Brain microvascular endothelial cell (primary cell): ENCODE measurements around the gene IL1RL2.

ENCODE experiments used
- DNase-seq: peaks from one replicate; pipeline ENCODE4 v3.0.0-alpha.2; 2020
- H3K27ac ChIP-seq: fragments of 250-450 bp; sonication (Bioruptor Pico); 2 replicates; pipeline ENCODE4 v1.5.1; 2020; ENCODE audit warnings: mild to moderate bottlenecking, moderate library complexity
- H3K27me3 ChIP-seq: fragments of 250-450 bp; sonication (Bioruptor Pico); replicated peaks from 2 replicates; pipeline ENCODE4 v1.5.1; 2020; ENCODE audit warnings: mild to moderate bottlenecking
- H3K36me3 ChIP-seq: fragments of 250-450 bp; sonication (Bioruptor Pico); replicated peaks from 2 replicates; pipeline ENCODE4 v1.5.1; 2020; ENCODE audit warnings: mild to moderate bottlenecking
- H3K4me3 ChIP-seq: 2 replicates; pipeline ENCODE4 v1.5.1; 2011; ENCODE audit warnings: low read depth, mild to moderate bottlenecking, control low read depth, low read length, moderate library complexity
- CTCF ChIP-seq: IDR thresholded peaks from 2 replicates; pipeline ENCODE4 v1.5.1; 2011; ENCODE audit warnings: low read depth, mild to moderate bottlenecking, moderate library complexity, low read length, control low read depth, inconsistent platforms; ENCODE audit errors: missing control alignments
- in situ Hi-C: cut with HindIII; loops from 2 replicates; pipeline ENCODE4 v1.10.0; 2017; ENCODE audit warnings: low sequenced_read_pairs, low pct_ligation_motif_present

Gene IL1RL2

GRCh38 chr2:102204638-102205037 lies 17.8 kb downstream of the IL1RL2 start:
- in situ Hi-C loops: no loop called here
- no peaks in the 10 kb centered on the region for H3K36me3 ChIP-seq
- no peak for TF ChIP-seq CTCF
- no peak overlapping the region for H3K27ac ChIP-seq
- no peak overlapping the region for H3K4me3 ChIP-seq
- DNase-seq: no peak
- H3K27me3 ChIP-seq: no peaks in the 10 kb centered on the region

GRCh38 chr2:102206666-102207341 lies 20.0 kb downstream of the IL1RL2 start:
- Histone ChIP-seq H3K36me3 (no peaks in the 10 kb centered on the region), H3K4me3 (no peak overlapping the region), H3K27ac (no peak overlapping the region), H3K27me3 (no peaks in the 10 kb centered on the region)
- no peak for TF ChIP-seq CTCF
- in situ Hi-C loops: no loop called here
- no peak for DNase-seq

- H3K4me3 ChIP-seq: no peak overlapping the region
- H3K27ac ChIP-seq: no peak overlapping the region
- TF ChIP-seq CTCF: no peak
- in situ Hi-C loops: no loop called here
- no peak for DNase-seq
- H3K36me3 ChIP-seq: no peaks in the 10 kb centered on the region
- no peaks in the 10 kb centered on the region for H3K27me3 ChIP-seq
Observed at GRCh38 chr2:102208774-102209173, 22.0 kb downstream of the IL1RL2 start.

GRCh38 chr2:102209474-102209873 lies 22.7 kb downstream of the IL1RL2 start:
- in situ Hi-C loops: no loop called here
- no peaks in the 10 kb centered on the region for H3K27me3 ChIP-seq
- no peak overlapping the region for H3K27ac ChIP-seq
- no peaks in the 10 kb centered on the region for H3K36me3 ChIP-seq
- H3K4me3 ChIP-seq: no peak overlapping the region
- DNase-seq: no peak
- TF ChIP-seq CTCF: no peak

- H3K27me3 ChIP-seq: no peaks in the 10 kb centered on the region
- DNase-seq: no peak
- in situ Hi-C loops: no loop called here
- H3K36me3 ChIP-seq: no peaks in the 10 kb centered on the region
- H3K4me3 ChIP-seq: no peak overlapping the region
- no peak overlapping the region for H3K27ac ChIP-seq
- no peak for TF ChIP-seq CTCF
Observed at GRCh38 chr2:102217032-102217431, 30.2 kb downstream of the IL1RL2 start.
